Esophagus squamous epithelium (tissue), 4 donors: ENCODE data around the gene CTBS.

Experiments
- CTCF ChIP-seq, 6 experiments: fragments of 450-650 bp in 4 of 6; fragments of 200-600 bp in 2 of 6; sonication (generic) in 2 of 6; IDR thresholded peaks; one replicate each; pipeline ENCODE4 v1.5.1; 2016 to 2019; ENCODE audit warnings: antibody characterized with exemption in 6 of 6, mild to moderate bottlenecking in 4 of 6, moderate library complexity in 4 of 6
- POLR2A ChIP-seq, 4 donors: fragments of 450-650 bp; IDR thresholded peaks; one replicate each; pipeline ENCODE4 v1.6.1; 2017; ENCODE audit warnings: antibody characterized with exemption in 4 of 4, mild to moderate bottlenecking in 4 of 4, moderate library complexity in 3 of 4

DNA sequence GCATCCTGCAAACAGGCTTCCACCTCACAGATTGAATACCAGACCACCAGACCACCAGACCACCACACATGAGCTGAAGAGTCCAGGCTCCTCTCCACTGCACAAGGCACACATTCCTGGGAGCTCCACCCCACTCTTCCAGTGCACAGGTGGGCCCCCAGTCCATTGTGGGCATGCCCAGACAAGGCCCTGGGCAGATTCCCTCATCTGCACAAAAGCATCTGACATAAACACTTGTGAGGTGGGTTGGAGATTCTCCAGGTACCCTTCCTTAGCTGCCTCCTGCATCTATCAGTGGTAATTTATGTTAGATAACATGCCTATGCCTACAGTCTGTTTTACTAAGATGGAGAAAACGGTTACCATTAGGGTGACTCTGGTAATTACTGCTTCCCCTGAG is 11.6 kb upstream of the CTBS start:
- TF ChIP-seq CTCF (IDR thresholded peaks at IDR 0.05) = no peak
- TF ChIP-seq POLR2A (IDR thresholded peaks at IDR 0.05) = no peak
